ENCODE measurements around the gene PRDM8.
A peak's percentile ranks its signal among the peaks of the same experiment; 100 is the strongest.
"Not testable (repeated sequence)": the region's sequence is repeated elsewhere in the genome, so short reads cannot be mapped to it uniquely, and the experiment has no call there.

The PRDM8 gene

DNA sequence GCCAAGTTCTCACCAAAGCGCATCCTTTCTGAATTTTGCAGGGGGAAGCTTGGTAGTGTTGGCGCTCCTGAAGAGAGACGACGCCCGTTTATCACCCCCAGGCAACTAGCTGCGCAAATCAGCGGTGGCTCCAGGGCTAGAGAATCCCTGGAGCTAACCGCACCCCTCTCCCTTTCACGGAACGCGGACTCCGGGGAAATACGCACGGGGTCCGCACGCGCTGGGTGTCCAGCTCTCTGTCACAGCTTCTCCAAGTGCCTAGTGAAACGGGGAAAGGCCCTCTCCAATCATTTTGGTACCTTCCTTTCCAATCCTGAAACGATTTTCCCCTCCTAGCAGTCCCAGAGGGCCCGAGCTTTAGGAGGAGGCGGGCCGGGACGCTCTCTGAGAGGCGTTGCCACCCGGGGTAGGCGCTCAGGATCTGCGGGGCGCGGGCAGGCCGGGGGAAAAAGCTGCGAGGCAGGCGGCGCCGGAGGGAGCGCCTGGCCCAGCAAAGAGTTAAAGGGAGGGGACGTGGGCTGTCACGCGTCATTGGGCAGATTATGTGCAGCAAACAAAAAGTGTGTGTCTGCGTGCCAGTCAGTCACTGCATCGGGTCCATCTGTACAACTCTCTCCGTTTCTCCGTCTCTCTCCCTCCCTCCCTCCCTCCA, at the start of gene PRDM8:
TSS of gene PRDM8 (plus strand) at position 582 of the 652 bp plus-strand sequence. CDS start 2,578 bp downstream, outside the sequence.
- DNase-seq: peak in 47 of 51 donors; percentile 9 to 86 (median 64)

DNA sequence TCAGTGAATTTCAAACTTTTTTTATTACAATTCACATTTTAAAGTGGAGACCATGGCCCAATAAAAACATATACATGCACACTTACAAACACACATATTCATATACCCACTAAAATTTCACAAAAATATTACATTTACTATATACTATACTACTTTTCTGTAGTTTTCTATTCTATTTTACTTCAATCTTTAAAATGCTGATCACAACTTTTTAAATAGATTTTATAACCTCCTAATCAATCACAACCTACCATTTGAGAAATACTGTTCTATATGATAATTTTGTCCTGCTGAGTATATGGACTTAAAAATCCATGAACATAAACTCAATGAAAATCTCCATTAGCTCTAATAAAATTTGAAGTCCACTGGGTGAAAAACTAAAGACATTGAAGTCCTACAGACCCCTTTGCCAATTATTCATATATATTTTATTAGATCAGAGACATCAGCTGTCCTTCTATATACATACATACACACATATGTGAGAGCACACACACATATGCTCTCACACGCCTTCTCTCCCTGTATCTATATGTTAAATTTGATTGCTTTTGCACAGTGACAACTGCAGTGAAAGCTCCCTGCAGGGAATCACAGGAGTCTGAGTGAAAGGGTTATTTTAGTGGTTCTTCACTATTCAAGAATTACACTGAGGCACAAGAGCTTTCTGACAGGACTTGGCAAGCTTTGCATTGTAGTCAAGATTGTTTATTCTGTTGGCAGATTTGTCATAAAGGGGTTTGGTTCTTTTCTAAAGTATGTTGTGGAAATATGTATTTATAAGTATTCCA, 46.7 kb upstream of the PRDM8 start:
- DNase-seq: no peak

DNA sequence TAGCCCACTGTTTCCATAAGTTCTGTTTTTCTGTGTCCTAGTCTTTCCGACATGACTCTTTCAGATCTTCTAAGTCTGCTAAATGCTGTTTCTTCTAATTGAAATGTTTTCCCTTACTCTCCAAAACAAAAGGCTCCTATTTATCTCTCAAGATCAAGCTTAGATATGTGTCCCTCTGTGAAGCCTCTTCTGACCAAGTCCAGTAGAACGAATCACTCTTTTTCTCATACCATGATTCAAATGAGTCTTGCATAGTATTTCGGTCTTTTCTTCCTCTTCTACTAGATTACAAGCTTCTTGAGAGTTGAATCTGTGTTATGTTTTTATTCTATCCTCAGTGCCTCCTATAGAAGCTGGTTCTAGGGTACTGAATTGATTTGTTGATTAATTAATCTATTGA, 45.3 kb upstream of the PRDM8 start:
- no peak for DNase-seq

DNA sequence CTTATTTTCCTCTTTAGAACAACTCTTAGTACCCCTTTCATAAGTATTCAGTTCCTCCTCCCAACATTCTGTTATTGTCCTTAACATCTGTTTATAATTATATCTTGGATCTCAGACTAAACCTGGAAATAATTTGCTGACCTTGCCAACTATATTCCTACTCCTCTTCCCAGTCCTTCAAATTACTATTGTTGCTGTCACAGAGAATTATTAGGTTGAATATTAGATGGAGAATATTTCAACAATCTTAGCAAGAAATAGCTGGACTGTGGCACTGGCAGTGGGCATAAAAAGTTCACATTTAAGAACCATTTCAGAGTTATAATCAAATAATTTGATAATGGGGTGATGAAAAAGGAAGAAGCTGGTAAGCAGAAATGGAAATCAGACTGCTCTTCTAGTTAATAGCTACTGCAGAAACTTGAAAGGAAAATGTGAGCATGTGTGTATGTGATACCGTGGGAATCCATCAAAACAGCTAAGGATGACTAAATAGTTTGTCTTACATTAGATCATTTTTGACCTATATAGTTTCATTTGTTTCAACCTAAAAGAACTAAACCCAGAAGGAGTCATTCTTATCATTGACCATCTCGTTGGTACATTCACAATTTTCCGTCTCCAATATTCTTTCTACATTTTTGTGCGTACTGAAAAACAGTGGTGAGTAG, 43.3 kb upstream of the PRDM8 start:
- no peak for DNase-seq

DNA sequence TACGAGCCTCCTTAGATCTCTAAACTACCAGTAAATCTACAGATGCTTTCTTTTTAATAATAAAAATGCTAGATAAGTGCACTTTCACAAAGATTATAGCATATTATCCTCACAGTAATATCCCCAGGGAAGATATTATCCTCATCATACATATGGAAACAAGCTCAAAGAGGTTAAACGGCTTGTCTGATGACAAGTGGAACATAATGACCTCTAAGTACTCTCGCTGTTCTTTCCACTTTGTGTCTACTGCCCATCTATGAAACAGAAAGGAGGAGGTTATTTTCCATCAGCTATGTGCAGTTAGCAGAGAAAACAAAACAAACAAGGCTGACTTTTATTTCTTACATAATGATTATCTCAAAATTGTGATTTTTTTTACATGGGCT, 42.8 kb upstream of the PRDM8 start:
- no peak for DNase-seq

DNA sequence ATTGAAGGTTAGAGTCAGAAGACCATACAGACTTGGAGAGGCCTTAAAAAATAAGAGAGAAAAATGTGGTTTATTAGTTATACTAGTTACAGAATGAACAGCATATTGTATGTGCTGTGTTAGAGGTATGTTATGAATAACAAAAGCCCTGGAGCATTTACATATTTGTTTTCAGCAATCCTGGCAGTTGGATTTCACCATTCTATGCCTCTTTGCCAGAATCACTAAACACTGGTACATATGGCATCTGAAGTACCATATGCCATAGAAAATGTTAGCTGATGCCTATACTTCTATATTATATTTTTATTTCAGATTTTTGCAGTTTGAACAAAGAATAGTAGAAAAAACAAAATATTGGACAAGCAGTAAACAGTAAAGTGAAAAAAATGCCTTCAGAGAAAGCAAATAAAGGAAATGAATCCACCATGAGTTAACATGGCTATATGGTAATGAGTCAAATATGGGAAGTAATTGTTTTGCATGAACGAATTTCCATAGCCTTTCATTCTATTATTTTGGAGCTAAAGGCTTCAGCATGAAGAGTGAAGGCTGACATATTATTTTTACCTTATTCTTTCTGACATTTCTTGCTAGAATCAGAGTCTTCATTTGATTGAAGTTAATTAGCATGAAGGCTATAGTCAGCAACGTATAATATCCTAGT, 41.9 kb upstream of the PRDM8 start:
- no peak for DNase-seq

DNA sequence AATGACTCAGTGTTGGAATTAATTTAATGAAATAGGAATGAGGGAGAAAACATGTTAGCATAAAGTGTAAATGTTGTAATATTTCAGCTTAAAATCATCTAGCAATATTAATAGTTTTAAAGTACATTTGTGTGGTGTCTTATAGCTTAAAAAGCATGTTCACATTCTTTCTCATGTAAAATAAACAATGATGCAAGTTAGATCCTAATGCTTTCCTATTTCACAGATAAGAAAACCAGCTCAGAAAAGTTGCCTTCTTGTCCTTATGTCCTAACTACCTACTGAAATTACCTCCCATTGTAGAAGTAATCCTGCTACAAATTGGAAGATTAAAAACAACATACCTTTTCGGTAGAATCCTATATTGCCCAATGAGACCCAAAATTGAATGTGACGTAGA, 40.9 kb upstream of the PRDM8 start:
- DNase-seq: no peak

DNA sequence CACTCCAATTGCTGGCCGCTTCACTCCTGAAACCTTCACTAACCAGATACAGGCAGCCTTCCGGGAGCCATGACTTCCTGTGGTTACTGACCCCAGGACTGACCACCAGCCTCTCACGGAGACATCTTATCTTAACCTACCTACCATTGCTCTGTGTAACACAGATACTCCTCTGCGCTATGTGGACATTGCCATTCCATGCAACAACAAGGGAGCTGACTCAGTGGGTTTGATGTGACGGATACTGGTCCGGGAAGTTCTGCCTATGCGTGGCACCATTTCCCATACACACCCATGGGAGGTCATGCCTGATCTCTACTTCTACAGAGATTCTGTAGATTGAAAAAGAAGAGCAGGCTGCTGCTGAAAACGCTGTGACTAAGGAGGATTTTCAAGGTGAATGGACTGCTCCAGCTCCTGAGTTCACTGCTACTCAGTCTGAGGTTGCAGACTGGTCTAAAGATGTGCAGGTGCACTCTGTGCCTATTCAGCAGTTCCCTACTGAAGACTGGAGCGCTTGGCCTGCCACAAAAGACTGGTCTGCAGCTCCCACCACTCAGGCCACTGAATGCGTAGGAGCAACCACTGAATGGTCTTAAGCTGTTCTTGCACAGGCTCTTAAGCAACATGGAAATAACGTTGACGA, 35.8 kb upstream of the PRDM8 start:
- no peak for DNase-seq

DNA sequence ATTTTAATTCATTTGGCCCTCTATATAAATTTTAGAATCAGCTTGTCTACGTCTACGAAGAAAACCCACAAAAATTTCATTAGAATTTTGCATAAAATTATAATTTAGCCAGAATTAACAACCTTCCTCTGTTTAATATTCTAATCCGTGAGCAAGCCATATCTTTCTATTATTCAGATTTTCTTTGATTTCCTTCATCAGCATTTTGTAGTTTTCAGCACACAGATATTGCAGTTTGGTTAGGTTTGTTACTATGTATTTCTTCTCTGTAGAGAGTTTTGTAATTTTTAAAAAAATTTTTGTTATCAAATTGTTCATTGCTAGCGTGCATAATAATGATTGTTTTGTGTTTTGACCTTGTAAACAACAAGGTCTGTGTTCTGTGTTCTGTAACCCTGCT, 34.9 kb upstream of the PRDM8 start:
- no peak for DNase-seq

DNA sequence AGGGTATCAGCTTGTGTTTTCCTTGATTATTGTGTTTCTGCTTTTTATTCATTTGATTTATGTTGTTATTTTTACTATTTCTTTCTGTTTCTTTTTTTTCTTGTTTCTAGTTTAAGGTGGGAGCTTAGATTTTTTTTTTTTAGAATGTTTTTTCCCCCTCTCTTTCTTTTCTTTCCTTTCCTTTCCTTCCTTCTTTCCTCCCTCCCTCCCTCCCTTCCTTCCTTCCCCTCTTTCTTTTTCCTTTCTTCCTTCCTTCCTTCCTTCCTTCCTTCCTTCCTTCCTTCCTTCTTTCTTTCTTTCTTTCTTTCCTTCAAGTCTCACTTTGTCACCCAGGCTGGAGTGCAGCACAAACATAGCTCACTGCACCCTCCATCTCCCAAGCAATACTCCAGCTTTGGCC, 31.4 kb upstream of the PRDM8 start:
- no peak for DNase-seq

DNA sequence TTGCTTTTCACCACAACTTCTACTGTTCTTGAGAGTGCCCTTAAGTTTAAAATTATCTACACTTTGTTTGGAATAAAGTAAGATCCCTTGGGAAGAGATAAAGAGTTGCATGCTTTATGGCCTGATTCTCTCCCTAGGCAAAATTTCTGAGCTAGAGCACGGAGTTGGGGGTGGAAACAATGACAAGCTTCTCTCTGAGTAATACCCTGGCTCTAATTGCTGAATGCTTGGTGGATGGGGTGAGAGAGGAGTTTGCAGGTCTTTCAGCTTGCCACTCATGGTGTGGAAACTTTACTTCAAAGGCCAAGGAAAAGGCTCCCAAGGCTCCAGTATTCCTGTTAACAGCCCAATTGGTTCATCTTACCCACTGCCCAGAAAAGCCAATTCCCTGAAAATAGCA, 26.1 kb upstream of the PRDM8 start:
- DNase-seq: no peak

DNA sequence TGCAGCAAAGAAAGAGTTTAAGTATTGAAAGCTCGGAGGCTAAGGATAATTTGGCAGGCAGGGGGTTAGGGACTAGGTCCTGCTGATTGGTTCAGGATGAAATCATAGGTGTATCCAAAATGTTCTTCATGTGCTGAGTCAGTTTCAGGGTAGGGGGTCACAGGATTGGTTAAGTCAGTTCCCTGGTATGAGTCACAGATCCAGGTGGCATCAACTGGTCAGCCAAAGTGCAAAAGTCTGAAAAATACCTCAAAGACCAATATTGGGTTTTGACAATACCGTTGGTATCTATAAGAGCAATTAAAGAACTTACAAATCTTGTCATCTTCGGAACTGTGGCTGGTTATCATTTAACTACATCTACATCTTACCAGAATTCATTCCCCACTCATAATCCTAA, 25.6 kb upstream of the PRDM8 start:
- DNase-seq: no peak

DNA sequence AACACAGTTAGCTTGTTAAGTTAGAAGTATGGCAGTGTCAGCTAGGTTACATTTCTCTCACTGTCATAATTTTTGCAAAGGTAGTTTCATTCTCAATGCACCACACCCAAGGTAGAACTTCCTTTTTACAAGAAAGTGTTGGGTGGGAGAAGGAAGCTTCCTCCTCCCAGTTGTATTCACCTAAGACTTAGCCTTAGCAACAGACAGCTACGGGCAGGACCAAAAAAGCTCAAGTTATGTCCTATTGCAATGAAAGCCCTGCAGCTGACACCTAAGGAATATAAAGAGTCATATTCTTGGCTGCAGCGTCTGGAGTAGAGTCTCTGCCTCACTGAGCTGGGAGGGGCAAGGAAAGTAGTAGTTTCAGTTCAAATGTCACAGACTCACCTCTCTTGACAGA, 25.1 kb upstream of the PRDM8 start:
- no peak for DNase-seq

DNA sequence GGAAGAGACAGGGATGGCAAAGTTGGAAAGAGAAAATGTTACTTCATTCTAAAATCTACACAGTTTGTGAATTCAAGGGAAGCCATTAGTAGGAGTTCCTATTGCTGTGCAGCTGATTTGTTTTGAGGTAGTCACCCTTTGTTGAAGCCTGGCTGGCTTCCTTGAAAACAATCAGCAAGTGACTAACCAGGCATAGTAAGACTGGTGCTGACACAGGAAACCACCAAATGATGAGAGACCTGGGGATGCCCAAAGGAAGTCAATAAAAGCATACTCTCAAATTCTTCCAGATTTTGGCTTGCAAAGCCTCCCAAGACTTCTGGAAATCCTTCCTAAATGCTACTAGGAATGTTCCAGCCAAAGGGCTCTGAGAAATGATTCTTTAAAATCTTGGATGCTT, 23.9 kb upstream of the PRDM8 start:
- DNase-seq: no peak

DNA sequence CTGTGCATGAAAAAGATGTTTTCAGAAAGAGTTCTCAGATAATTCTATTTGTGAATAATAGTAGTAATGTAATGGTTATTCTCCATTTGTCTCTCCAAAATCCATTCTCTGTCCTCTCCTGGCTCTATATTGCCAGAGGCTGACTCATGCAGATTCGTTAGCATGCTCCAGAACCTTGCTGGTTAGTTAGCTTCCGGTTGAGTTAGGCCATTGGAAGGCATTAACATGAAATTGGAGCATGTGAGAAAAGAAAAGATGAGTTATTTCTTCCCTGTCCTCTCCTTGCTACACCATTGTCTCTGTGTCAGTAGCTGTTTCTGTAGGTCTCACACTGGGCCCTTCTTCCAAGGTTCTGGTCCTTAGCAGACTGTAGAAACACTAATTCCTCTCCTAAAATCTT, 23.5 kb upstream of the PRDM8 start:
- no peak for DNase-seq

DNA sequence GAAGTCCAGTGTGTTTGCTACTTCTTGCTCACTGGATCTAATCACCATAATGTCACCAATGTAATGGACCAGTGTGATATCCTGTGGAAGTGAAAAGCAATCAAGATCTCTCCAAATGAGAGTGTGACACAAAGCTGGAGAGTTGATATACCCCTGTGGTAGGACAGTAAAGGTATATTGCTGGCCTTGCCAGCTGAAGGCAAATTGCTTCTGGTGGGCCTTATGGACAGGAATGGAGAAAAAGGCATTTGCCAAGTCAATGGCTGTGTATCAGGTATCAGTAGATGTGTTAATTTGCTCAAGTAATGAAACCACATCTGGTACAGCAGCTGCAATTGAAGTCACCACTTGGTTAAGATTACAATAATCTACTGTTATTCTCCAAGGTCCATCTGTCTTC, 19.5 kb upstream of the PRDM8 start:
- DNase-seq: not testable (repeated sequence)

DNA sequence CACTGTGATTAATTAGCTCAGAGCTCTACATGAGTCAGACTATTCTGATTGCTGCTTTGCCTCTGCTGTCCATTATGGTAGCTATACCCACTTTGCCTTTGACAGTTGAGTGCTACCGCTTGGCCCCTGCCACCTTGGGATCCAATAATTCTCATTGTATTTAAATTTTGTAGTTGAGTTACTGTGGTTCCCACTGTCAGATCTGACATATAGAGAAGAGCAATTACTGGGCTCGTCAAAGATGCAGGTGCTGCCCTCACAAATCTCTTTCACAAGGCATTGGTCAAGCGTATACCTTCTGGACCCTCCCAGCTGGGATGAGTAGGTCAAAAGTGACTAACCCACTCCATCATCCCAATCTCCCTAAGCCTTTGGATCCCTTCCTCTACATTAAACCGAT, 18.3 kb upstream of the PRDM8 start:
- no peak for DNase-seq

DNA sequence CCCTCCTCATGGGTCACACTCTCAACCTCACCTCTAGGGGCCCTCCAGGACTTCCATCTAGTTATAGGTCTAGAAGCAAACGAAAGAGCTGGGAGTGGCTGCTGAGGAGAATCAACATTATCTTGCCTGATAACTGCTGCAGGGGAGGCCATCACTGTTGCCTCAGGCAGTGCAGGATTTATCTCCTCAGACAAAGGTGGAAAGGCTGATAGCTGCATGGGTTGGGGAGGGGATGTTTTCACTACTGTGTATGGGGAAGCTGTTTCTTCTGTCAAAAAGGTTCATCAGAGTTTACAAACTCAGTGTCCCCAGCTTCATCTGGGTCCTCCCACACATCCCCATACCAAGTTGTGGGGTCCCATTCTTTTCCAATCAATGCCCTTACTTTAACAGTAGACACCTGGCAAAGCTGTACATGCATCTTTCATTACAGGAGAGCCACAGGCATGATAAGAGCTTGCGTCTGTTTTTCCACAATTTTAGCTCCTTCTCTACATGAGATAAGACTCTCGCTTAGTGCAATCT, 17.6 kb upstream of the PRDM8 start:
- no peak for DNase-seq

DNA sequence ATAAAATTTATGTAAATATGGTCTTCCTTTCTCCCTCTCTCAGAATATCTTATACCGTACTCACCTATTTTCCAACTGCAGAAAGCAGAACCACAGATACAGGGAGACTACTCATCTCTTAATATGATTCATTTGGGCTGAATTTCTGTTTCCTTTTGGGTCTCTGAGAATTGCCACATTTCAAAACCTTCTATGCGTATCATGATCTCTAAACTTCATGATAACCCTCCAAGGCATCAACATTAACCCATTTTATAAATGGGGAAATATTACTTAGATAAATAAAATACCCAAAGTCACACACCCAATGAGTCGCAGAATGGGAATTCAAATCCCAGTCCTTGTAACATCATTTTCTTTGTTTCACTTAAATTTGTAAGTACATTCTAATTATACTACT, 16.6 kb upstream of the PRDM8 start:
- DNase-seq: no peak

DNA sequence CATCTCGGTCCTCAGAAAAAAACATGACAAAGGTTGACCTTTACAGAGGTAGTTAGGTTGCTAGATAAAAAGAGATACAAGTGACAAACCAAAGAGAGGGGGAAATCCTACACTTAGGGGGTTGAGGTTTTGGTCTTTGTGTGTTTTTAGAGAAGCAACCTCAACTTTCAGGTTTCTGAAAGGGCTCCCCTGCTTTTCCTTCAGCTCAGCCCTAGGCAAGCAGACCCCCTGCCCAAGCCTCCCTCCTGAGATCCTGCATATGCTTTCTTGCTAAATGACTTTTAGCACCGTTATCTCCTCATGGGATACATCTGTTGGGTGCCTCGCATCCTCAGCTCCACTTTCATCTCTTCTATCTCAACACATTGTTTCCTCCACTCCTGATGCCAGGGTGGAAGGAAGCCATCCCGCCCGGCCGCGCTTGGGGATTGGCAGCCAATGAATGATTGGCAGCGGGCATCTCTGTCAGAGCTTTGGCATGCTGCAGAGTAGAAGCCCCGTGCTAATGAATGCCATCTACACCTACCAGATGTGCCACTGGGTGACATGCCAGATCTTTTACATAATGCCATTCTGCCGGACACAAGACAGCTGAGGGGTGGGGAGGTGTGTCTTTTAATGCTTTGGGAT, 15.0 kb upstream of the PRDM8 start:
- peak in 19 of 51 donors; percentile 4 to 52 (median 28) for DNase-seq
